HG03442 (cell line): ENCODE results near the gene PIGN.

Source experiments
- ATAC-seq: cut with Tn5 transposase; IDR thresholded peaks from one replicate; pipeline ENCODE4 v1.9.1; 2021; ENCODE audit warnings: mild to moderate bottlenecking, moderate library complexity; ENCODE audit not compliant: unreplicated experiment

The PIGN gene

GRCh38 chr18:62119884-62120283, 67.0 kb downstream of the PIGN start:
- ATAC-seq, result no peak

GRCh38 chr18:62118328-62118727, 68.5 kb downstream of the PIGN start:
- no peak for ATAC-seq

- no peak for ATAC-seq
These were observed 77.2 kb downstream of the PIGN start for GRCh38 chr18:62109676-62110075.

- no peak for ATAC-seq
These were observed 79.0 kb downstream of the PIGN start for GRCh38 chr18:62107881-62108280.

GRCh38 chr18:62106271-62106670, 80.6 kb downstream of the PIGN start:
- ATAC-seq, result no peak

GRCh38 chr18:62105376-62105775, 81.5 kb downstream of the PIGN start:
- no peak for ATAC-seq

- ATAC-seq, result no peak
These were observed 84.6 kb downstream of the PIGN start for GRCh38 chr18:62102221-62102620.

- ATAC-seq, result no peak
These were observed 85.5 kb downstream of the PIGN start for GRCh38 chr18:62101321-62101721.

GRCh38 chr18:62098960-62099359, 87.9 kb downstream of the PIGN start:
- no peak for ATAC-seq

- ATAC-seq, result no peak
These were observed 89.2 kb downstream of the PIGN start for GRCh38 chr18:62097698-62098097.

- no peak for ATAC-seq
These were observed 95.3 kb downstream of the PIGN start for GRCh38 chr18:62091487-62092120.

- no peak for ATAC-seq
These were observed 97.7 kb downstream of the PIGN start for GRCh38 chr18:62089174-62089573.

- no peak for ATAC-seq
These were observed 98.7 kb downstream of the PIGN start for GRCh38 chr18:62088156-62088555.

GRCh38 chr18:62085756-62086155, 101.1 kb downstream of the PIGN start:
- no peak for ATAC-seq

- no peak for ATAC-seq
These were observed 105.0 kb downstream of the PIGN start for GRCh38 chr18:62081761-62082294.

- no peak for ATAC-seq
These were observed 105.6 kb downstream of the PIGN start for GRCh38 chr18:62081248-62081647.

GRCh38 chr18:62080172-62080900, 106.5 kb downstream of the PIGN start:
- ATAC-seq, result no peak

- no peak for ATAC-seq
These were observed 113.2 kb downstream of the PIGN start for GRCh38 chr18:62073461-62074281.

- ATAC-seq, result no peak
These were observed 114.5 kb downstream of the PIGN start for GRCh38 chr18:62072370-62072769.

- ATAC-seq, result no peak
These were observed 115.8 kb downstream of the PIGN start for GRCh38 chr18:62071071-62071470.

- no peak for ATAC-seq
These were observed 116.6 kb downstream of the PIGN start for GRCh38 chr18:62070302-62070701.

GRCh38 chr18:62069556-62069955, 117.3 kb downstream of the PIGN start:
- ATAC-seq, result no peak
